Right renal pelvis (tissue), 4 donors: Measurements from ENCODE around the gene GZF1. TPM values are rescaled to one million over a fixed set of nuclear protein-coding genes. Genes with fewer than 3 reads are reported as not detected.
A peak's percentile ranks its signal among the peaks of the same experiment; 100 is the strongest.

Source experiments
- DNase-seq, 4 donors: peaks; one replicate each; pipeline ENCODE4 v3.0.0-alpha.2; 2013; ENCODE audit warnings: low read depth in 4 of 4, low spot score in 3 of 4, missing footprints in 1 of 4
- polyA plus RNA-seq, 4 donors: library from polyadenylated mRNA; unstranded; fragments of 120-200 nt; gene quantifications; one replicate each; pipeline ENCODE4 v1.2.1, GENCODE V29; 2013; ENCODE audit not compliant: insufficient read length in 4 of 4

Gene GZF1
- polyA plus RNA-seq, 4 donors, result 16.0 to 18.4 (median 16.2) TPM

DNA sequence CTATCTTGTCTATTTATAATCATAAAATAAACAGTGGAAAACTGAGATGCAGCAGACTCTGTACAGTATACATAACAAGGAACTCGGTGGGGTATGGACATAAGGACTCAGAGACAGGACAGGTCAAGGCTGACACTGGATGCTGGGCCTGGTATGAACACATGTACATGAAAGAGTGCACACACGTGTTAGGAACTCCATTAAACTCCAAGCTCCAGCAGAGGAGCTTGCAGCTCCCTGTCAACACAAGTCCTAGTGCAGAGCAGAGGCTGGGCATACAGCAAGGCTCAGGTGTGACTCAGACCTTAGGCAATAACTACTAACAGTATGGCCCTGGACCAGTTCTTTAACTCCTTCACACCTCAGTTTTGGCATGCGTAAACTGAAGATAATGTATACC, 42.2 kb downstream of the GZF1 start:
- DNase-seq, result no peak

DNA sequence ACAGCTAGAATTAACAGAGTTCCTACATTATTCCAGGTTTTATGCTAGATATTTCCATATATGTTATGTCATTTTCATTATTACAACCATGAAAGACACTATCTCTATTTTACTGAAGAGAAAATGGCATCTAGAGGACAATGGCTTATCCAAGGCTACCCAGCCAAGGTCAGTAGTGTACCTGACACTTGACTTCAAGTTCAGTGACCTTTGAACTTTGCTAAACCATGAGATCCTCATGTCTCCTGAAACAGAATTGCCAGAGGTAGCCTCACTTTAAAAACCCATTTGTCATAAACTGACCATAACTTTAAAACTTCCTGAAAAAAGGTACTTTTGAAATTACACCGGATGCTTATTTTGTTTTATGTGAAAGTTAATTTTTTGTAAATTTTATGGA, 44.9 kb downstream of the GZF1 start:
- DNase-seq, result no peak

DNA sequence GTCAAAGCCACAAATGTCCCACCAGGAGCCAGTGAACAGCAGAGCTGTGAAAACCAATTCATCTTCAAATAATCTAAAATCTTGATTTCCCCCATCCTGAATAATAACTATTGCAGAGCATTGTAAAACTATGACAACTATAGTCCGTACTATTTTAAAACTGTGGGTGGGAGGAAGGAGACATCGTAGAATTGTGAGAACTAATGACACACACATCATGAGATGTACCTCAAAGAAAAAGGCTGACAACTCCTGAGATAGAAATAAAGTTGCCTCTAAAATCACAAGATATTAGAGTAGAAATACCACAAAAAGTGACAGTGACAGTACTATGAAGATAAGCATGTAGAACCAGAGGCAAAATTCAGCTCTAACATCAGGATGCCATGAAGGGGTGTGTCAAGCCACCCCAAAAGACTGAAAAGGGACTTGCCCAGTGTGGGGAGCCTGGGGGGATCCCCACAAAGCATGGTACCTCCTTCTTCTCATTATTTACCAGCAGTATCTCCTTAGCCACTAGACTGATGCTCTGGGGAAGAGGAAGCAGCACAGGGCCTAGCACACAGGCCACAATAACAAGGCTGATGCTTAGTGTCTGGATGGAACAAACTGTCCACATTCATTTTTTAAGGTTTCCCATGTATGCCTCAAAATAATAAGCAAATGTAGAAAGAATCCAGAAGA, 45.9 kb downstream of the GZF1 start:
- no peak for DNase-seq

DNA sequence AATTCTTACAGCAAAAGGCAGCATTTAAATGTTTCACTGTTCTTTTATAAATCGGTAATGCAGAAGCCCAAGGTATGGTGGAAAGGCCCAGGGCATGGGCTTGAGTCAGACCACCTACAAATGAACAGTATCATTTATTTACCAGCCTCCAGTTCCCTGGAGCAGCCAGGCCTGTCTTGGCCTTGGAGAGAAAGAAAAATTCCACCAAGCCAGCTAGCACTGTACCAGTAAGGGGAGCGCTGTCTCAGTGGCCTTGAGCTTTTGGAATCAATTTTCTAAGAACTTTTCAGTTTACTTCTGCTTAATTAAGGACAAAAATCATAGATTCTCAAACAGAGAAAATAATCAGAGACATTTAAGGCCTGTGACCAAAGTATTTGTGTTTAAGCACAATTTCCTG, 47.0 kb downstream of the GZF1 start:
- no peak for DNase-seq

DNA sequence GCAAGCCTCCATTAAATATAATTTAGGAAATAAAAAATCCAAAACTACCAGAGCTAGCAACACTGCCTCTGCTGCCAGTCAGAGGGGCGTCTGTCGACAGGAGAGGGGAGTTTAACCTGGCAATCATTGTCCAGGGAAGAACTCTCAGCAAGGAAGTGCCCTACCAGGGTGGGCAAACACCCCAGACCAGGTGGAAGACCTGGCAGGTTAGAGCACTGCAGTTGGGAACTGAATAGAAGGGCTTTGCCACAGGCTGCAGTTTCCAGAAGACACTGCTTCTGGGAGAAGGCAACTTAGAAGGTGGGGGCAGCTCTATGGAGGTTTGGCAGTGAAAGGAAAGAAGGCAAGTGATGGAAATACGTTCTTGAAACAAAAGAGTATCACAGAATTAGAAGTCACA, 47.8 kb downstream of the GZF1 start:
- DNase-seq, result no peak

DNA sequence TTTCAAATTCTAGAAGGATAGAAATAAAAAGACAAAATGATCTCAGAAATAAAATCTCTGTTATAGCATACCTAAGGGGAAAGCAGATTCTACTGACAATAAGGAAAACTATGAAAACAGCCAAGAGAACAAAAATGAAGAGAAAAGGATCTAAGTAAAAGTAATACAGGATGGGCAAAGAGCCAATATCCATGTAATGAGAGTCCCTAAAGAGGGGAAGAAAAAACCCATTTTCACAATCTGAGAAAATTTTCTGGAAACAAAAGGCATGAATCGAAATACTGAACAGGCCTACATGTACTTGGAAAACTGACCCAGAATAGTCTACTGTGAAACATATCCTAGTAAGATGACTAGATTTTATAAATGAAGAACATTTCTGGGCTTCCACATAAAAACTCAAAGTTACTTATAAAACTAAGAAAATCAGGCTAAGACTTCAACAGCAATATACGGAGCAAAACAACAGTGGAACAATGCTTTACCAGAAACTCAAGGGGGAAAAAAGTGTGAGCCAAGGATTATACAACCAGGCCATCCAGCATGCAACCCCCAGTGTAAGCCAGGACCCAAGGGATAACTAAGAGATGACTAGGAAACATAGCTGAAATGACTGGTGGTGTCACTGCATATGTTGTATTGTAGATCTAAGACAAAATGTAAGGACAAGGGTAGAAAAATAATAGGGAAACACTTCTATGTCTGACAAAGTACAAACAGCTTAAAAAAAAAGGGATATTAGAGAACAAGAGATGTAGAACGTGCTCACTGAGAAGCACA, 49.1 kb downstream of the GZF1 start:
- no peak for DNase-seq

DNA sequence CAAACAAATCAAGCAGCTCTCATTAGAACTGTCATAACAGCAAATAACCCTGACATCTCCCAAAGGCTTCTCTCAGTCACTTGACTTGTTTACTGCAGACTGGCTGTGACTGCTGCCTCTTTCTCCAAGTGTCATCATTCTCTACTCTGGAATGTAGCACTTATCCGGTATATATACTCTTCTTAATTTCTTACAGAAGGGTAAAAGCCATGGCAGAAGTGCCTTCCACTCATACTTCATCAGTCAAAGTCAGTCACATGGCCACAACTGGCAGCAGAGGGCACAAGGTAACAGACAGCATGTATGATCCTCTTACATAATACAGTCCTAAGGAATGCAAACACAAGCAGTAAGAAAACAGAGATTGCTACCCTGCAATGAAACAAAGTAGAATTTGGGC, 50.0 kb downstream of the GZF1 start:
- DNase-seq, result no peak

DNA sequence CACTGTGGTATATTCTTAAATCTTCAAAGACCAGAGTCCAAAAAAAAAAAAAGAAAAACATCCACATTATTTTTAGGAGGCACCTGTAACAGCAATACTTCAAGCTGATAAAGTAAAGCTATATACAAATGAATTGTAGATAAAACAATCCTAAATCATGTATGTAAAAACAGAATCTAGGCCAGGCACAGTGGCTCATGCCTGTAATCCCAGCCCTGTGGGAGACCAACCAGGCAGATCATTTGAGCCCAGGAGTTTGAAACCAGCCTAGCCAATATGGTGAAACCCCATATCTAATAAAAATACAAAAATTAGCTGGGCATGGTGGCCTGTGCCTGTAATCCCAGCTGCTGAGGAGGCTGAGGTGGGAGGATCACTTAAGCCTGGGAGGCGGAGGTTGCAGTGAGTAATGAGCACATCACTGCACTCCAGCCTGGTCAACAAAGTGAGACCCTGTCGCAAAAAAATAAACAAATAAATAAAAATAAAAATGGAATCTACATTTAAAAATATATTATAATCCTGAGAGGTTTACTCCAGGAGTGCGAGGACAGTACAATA, 52.0 kb downstream of the GZF1 start:
- no peak for DNase-seq

DNA sequence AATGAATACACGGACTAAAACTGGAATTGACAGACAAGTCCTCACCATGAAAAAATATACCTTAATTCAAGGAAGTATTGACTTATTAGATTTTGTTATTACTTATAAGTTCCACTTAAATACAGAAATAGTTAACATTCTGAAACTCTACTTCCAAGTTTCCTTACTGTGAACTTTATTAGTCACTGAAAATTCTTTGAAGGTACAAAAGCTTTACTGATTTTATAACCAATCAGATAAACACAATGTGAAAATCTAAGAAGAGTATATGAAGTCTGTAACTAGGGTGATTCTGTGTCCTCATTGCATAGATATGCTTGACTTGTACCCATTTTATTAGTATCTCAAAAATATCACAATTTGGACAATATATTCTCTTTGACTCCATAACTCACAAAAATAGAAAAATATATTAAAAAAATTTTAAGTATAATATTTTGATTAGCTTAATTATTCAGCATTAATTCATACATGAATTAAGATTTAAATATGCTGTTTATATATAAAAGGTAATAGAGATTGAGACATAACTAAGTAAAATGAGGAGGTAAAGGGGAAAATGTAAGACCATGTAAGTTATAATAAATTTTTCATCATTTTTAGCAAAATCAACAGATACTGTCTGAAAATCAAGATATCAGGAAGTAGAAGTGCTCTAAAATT, 52.7 kb downstream of the GZF1 start:
- DNase-seq, result no peak

DNA sequence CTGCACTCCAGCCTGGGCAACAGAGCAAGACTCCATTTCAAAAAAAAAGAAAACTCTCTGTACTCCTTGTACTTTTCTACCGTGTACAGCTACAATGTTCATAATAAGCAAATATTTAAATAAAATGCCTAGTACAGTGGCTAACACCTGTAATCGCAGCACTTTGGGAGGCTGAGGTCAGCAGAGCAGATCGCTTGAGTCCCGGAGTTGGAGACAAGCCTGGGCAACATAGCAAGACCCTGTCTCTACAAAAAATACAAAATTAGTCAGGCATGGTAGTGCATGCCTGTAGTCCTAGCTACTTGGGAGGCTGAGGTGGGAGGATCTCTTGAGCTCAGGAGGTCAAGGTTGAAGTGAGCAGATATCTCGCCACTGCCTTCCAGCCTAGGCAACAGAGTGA, 53.6 kb downstream of the GZF1 start:
- DNase-seq, result no peak

DNA sequence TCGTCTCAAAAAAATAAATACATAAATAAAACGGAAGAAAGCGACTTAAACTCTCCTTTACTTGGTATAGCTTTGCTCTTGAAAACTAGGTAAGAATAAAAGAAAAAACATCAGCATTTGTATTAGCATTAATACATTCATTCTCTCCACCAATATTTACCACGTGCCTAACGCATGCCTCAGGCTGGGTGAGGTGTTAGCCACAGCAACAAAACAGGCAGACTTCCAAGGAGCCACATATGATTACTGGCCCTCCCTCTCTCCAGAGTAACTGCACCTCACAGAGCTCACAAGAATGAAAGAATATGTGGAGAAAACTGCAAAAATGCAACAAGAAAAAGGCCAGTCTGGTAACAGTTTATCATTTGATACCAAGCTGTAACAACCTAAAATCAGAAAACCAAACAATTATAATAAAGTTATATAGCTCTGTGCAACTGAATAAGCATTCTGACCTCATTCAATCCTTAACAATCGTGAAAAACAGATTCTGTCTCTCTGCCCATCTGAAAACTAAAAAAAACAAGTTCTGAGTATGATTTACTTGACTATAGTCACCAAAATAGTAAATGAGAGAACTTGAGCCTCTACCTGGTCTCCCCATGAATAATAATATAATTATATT, 54.1 kb downstream of the GZF1 start:
- no peak for DNase-seq

DNA sequence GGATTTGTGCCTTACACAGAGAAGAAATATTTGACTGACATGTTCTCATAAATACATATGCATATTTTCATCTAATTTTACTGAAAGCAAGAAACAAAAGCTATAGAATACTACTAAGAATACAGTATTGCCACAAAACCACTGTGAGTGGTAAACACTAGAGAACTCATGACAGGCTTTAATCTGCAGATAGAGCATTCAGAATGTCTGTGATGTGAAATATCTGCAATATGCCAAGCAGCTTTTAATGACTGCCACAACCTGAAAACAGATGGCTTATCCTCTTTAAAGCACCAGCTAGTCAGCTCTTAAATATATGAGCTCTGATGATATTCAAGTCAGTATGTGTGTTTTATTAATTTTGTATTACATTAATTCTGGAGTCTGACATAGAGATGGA, 55.9 kb downstream of the GZF1 start:
- no peak for DNase-seq

DNA sequence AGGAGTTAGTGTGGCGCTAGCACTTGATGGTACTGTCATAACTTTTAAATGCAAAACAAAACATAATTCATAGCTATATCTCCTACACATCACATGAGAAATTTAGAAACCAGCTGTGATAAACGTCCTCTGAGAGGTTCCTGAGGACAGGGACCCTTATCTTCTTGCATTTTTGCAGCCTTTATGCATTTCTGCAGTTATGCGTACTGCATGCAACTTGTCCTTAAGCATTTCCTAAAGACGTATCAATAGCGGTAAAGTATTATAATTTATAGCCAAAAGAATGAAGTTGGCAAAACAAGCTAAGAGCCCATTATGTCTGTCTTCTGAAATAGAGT, 57.6 kb downstream of the GZF1 start:
- no peak for DNase-seq

DNA sequence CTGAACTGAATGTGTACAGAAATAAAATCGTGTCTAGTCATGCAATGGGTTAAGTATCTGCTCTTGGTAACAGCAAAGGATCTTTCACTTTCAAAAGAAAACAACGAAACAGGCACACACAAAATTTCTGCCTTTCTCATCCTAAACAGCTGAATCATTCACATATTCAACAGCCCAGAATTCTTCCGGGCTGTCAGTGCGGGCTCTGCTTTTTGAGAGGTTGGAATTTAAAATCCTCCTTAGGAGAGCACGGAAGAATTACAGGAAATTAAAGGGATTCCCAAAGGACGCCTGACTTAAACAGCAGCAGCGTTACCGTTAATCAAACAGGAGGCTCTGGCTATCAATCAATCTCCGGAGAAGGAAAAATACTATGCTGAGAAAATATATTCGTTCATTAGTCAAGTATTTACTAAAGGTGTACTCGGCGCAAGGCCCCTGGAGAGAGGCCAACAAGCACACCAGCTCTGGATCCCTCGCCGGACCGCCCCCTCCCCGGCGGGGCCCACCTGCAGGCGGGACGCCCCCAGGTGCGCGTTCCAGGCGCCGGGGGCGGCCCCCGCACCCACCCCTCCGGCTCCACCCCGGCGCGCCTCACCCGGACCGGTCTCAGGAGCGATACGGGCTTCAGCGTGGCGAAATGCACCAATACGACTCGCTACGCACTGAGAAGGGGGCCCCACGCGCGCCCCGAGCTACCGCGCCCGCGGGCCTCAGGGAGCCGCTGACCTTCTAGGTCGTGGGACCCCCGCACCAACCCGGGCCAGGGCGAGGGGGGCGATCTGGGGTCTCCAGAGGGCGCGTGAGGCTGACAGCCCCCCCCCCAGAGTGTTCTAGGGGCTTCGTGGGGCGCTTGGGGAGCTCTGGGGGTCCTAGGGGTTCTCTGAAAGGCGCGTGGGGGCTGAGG, 58.3 kb downstream of the GZF1 start:
- DNase-seq, result no peak

DNA sequence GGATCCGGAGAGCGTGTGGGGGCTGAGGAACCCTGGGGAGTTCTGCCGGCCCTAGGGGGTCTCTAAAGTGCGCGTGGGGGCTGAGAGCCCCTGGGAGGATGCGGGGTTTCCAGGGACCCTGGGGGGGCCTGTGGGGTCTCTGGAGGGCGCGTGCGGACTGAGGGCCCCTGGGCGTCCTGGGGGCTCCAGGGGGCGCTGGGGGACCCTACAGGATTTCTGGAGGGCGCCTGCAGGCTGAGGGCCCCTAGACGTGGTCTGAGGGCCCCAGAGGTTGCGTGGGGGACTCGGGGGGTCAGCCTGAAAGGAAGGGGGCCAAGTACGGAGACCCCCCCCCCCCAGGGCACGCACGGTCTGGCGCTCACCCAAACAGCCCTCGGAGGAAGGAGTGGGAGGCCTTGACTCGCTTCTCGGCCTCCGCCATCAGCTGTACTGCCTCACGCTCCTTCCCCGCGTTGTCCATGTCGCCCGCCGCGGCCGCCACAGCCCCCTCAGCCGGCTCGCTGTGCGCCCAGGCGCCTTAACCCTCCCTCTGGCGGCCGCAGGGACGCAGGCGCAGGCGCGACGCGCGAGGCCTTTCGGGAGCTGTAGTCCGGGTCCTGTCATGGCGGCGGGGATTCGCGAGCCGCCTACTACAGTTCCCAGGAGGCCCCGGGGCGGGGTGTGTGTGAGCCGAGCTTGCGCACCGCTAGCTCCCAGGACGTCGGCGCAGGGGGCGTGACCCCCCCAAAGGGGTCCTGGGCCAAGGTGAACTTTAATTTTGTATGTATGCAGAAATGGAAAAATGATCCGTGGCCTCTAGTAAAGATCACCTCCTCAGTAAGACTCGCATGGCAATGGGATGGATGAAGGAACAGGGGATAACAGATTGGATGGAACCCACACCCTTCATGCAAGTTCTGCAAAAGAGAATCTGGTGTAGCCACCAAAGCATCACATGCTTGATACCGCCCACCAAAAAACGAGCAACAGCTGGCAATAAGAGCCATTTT, 59.3 kb downstream of the GZF1 start, which contains the start of gene NAPB:
Gene NAPB (minus strand): TSS at position 546 of the 989 bp plus-strand sequence. CDS start 86 bp downstream, at position 460.
- DNase-seq, result peak; percentile 79 to 88 (median 86)
